LNCaP clone FGC (cell line): Measurements from ENCODE around the gene AUNIP.

Experiments
- DNase-seq: peaks from one replicate; pipeline ENCODE4 v3.0.0-alpha.2; 2011; ENCODE audit warnings: low read depth
- H3K4me3 ChIP-seq: 2 replicates; pipeline ENCODE4 v1.5.1; 2011; ENCODE audit warnings: mild to moderate bottlenecking, low read depth, low read length, control low read depth
- TF ChIP-seq, protein P1 (sequence below): IDR thresholded peaks from 2 replicates; pipeline ENCODE4 v1.5.1; 2012; ENCODE audit warnings: mild to moderate bottlenecking; ENCODE audit not compliant: control insufficient read depth, insufficient read depth; ENCODE audit errors: extremely low read depth

Gene AUNIP

GRCh38 chr1:25804244-25804963 is 54.9 kb downstream of the AUNIP start:
- TF ChIP-seq, protein P1, sequence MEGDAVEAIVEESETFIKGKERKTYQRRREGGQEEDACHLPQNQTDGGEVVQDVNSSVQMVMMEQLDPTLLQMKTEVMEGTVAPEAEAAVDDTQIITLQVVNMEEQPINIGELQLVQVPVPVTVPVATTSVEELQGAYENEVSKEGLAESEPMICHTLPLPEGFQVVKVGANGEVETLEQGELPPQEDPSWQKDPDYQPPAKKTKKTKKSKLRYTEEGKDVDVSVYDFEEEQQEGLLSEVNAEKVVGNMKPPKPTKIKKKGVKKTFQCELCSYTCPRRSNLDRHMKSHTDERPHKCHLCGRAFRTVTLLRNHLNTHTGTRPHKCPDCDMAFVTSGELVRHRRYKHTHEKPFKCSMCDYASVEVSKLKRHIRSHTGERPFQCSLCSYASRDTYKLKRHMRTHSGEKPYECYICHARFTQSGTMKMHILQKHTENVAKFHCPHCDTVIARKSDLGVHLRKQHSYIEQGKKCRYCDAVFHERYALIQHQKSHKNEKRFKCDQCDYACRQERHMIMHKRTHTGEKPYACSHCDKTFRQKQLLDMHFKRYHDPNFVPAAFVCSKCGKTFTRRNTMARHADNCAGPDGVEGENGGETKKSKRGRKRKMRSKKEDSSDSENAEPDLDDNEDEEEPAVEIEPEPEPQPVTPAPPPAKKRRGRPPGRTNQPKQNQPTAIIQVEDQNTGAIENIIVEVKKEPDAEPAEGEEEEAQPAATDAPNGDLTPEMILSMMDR = no peak
- DNase-seq = no peak
- no peak overlapping the region for H3K4me3 ChIP-seq

DNA sequence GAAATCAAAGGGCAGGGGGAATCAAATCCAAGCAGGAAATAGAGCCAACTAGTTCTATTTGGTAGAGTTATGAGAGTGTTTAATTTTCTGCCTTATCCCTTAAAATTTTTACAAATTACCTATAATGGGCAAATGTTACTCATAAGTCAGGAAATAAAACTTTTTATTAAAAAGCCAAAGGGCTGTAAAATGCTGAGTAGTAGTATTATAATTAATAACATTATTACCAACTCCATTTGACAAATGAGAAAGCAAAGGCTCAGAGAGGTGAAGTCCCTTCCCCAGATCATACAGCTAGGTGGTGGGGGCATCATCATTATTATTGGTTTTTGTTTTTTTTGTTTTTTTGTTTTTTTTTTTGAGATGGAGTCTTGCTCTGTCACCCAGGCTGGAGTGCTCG is 55.9 kb downstream of the AUNIP start:
- TF ChIP-seq, protein P1 = no peak
- H3K4me3 ChIP-seq = no peak overlapping the region
- no peak for DNase-seq

DNA sequence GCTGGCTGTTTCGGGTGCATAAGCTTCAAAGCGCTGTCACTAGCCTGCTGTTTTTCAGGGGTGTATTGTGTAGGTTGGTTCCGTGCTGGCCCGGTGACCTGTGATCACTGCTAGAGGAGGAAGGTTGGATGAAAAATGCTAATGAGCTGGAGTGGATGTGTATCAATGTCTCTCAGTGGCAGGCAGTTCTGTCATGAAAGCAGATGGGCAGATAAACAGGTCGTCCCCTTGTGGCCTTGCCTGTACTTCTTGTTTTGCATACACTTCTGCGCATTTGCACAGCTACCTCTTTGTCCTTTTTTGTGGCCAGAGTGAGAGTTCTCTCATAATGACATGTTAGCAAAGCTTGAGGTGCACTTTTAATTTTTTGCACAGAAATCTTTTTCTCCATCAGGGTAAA is 56.3 kb downstream of the AUNIP start:
- DNase-seq = no peak
- TF ChIP-seq, protein P1 = no peak

DNA sequence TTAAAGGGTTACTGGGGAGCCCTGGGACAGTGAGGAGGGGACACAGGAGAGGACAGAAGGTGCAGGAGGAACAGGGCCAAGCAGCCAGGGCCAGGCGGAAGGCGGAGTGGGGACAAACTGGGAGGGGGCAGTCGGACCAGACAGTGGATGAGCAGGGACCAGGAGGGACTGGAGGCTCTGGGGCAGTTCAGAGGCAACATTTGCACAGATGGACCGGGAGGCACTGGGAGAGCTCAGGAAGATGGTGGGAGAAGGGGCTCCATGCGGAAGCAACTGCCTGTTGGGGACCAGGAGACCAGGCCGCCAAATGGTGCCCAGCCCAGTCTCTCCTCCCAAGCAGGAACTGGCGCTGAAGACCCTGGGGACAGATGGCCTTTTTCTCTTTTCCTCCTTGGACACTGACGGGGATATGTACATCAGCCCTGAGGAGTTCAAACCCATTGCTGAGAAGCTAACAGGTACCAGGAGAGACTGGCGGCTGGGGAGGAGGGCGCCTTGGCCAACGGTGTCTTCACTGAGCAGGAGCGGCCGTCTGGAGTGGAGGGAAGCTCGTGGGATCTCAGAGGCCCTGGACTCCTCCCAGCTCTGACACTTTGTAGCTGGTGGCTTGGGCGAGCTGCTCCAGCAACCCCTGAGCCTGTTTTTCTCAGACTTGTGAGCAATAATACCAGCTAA is 58.4 kb downstream of the AUNIP start:
- DNase-seq = no peak
- peak overlapping the region; percentile 53 for H3K4me3 ChIP-seq
- TF ChIP-seq, protein P1 = no peak

More for the DNA sequence above, 56.3 kb downstream of the AUNIP start:
- no peak overlapping the region for H3K4me3 ChIP-seq

- TF ChIP-seq, protein P1 = no peak
- H3K4me3 ChIP-seq = peak within 1 kb of the TSS; percentile 53
- no peak for DNase-seq
Observed at GRCh38 chr1:25799935-25800702, 59.1 kb downstream of the AUNIP start, which contains the start of gene SELENON. SELENON (plus strand) TSS chr1:25800193; CDS start chr1:25800231, 38 bp downstream.

GRCh38 chr1:25799352-25799934 is 59.8 kb downstream of the AUNIP start:
- TF ChIP-seq, protein P1 = no peak
- no peak overlapping the region for H3K4me3 ChIP-seq
- DNase-seq = no peak
